Spleen (tissue), 11 donors: ENCODE measurements around the gene DCAF4L1. TPM values are rescaled to one million over a fixed set of nuclear protein-coding genes. Genes with fewer than 3 reads are reported as not detected.

Source experiments
- DNase-seq: peaks from one replicate; pipeline ENCODE4 v3.0.0-alpha.2; 2020
- H3K27ac ChIP-seq, 8 donors: fragments of 200-600 bp; sonication (generic) in 7 of 8; 1 replicate in 4 of 8; 2 replicates in 4 of 8; pipeline versions ENCODE4 v1.5.0 to v1.8.0; 2016 to 2021; ENCODE audit warnings: inconsistent platforms in 4 of 8, mild to moderate bottlenecking in 4 of 8, moderate library complexity in 1 of 8
- H3K27me3 ChIP-seq, 7 donors: fragments of 200-600 bp; sonication (generic) in 6 of 7; replicated peaks in 1 of 7; 1 replicate in 4 of 7; 2 replicates in 3 of 7; pipeline versions ENCODE4 v1.5.0 to v1.8.0; 2016 to 2021; ENCODE audit warnings: inconsistent platforms in 3 of 7, mild to moderate bottlenecking in 1 of 7
- H3K36me3 ChIP-seq, 6 donors: fragments of 200-600 bp; sonication (generic) in 5 of 6; 1 replicate in 4 of 6; 2 replicates in 2 of 6; pipeline versions ENCODE4 v1.5.0 to v1.8.0; 2016 to 2021; ENCODE audit warnings: inconsistent platforms in 2 of 6
- H3K4me1 ChIP-seq, 6 donors: fragments of 200-600 bp; sonication (generic) in 5 of 6; 1 replicate in 3 of 6; 2 replicates in 3 of 6; pipeline versions ENCODE4 v1.5.0 to v1.8.0; 2016 to 2021; ENCODE audit warnings: inconsistent platforms in 3 of 6
- H3K4me3 ChIP-seq, 8 donors: fragments of 200-600 bp; sonication (generic) in 7 of 8; 1 replicate in 4 of 8; 2 replicates in 4 of 8; pipeline versions ENCODE4 v1.5.0 to v1.8.0; 2016 to 2021; ENCODE audit warnings: inconsistent platforms in 4 of 8, mild to moderate bottlenecking in 4 of 8, moderate library complexity in 2 of 8
- H3K9me3 ChIP-seq, 8 donors: fragments of 200-600 bp; sonication (generic) in 7 of 8; 1 replicate in 4 of 8; 2 replicates in 4 of 8; pipeline versions ENCODE4 v1.5.0 to v1.8.0; 2016 to 2021; ENCODE audit warnings: inconsistent platforms in 4 of 8
- POLR2A ChIP-seq, 3 donors: fragments of 450-650 bp; IDR thresholded peaks; one replicate each; pipeline ENCODE4 v1.5.1; 2017; ENCODE audit warnings: antibody characterized with exemption in 3 of 3, mild to moderate bottlenecking in 1 of 3
- POLR2AphosphoS5 ChIP-seq, 3 donors: sonication (generic); formaldehyde crosslinking; IDR thresholded peaks; one replicate each; pipeline ENCODE4 v1.5.1; 2017; ENCODE audit warnings: antibody characterized with exemption in 3 of 3
- WGBS, 5 donors: extraction: QIAGEN DNeasy Blood & Tissue Kit in 3 of 5; methylation state at CpG; one replicate each; pipeline versions ENCODE4 v1.1.5 to v1.1.7; 2013 to 2018; 5-methylcytosine and 5-hydroxymethylcytosine counted together
- intact Hi-C: fragments of 100-400 bp; cut with DNase I; formaldehyde crosslinking; loops from one replicate; pipeline ENCODE4 v1.15.0; 2023; ENCODE audit warnings: low total_unique reads
- polyA plus RNA-seq, 3 donors: library from polyadenylated mRNA; stranded (reverse); fragments of 200-250 nt; gene quantifications; one replicate each; pipeline ENCODE4 v1.2.1, GENCODE V29; 2013
- total RNA-seq, 7 donors: library from RNA; depleted of rRNA in 3 of 7; stranded (reverse); fragments of >200 nt in 3 of 7; fragmentation: NEBNext Ultra II Directional in 4 of 7; extraction: Animal tissue kit (Norgen Biotek cat#: 25700) in 4 of 7; gene quantifications; one replicate each; pipeline versions ENCODE4 v1.1.0 to v1.2.1, GENCODE V29; 2016 to 2021
- TF ChIP-seq, protein P1 (sequence below), 11 experiments: fragments of 200-600 bp in 7 of 11; fragments of 450-650 bp in 4 of 11; sonication (generic) in 4 of 11; IDR thresholded peaks in 8 of 11; conservative IDR thresholded peaks in 3 of 11; 1 replicate in 7 of 11; 2 replicates in 4 of 11; pipeline versions ENCODE4 v1.4.0 to v1.8.0; 2016 to 2021; ENCODE audit warnings: antibody characterized with exemption in 11 of 11, inconsistent platforms in 4 of 11, mild to moderate bottlenecking in 1 of 11
- donor health status: healthy with polysubstance abuse.
- donor health status: DM: no; HTN: no; CAD: no; lungs with moderate emphysema.
- donor health status: DM: no; HTN: no; CAD: no.
- donor health status: Bipolar disorder and iron deficiency.
- donor health status: healthy.
- donor health status: DM: no; HTN: no; CAD: no.
- donor health status: DM: yes; HTN: yes; CAD: no.

DCAF4L1 gene
- total and polyA plus RNA-seq, 10 donors, result 0.15 to 2.5 (median 0.49) TPM

DNA sequence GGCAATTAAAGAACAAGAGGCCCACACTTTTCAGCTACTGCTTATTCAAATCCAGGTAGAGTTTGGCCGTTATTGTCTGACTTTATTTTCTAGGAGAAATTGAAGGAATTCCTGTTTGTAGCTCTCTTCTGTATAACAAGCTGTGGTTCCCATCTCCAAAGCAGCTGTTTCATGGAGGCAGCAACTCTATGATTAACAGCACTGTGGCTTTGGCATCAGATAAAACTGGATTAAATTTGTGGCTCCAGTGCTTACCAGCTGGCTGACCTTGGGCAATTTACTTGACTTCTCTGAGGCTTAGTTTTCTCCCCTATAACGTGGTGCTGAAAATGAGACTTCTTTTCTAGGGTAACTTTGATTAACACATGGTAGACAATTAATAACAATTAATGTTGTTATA lies 36.9 kb downstream of the DCAF4L1 start:
- no peak for TF ChIP-seq POLR2AphosphoS5 (IDR thresholded peaks at IDR 0.05)
- TF ChIP-seq, protein P1, sequence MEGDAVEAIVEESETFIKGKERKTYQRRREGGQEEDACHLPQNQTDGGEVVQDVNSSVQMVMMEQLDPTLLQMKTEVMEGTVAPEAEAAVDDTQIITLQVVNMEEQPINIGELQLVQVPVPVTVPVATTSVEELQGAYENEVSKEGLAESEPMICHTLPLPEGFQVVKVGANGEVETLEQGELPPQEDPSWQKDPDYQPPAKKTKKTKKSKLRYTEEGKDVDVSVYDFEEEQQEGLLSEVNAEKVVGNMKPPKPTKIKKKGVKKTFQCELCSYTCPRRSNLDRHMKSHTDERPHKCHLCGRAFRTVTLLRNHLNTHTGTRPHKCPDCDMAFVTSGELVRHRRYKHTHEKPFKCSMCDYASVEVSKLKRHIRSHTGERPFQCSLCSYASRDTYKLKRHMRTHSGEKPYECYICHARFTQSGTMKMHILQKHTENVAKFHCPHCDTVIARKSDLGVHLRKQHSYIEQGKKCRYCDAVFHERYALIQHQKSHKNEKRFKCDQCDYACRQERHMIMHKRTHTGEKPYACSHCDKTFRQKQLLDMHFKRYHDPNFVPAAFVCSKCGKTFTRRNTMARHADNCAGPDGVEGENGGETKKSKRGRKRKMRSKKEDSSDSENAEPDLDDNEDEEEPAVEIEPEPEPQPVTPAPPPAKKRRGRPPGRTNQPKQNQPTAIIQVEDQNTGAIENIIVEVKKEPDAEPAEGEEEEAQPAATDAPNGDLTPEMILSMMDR (IDR thresholded peaks at IDR 0.05 in 8 of 11, conservative IDR thresholded peaks at IDR 0.05 in 3 of 11), result no peak
- no peak for TF ChIP-seq POLR2A (IDR thresholded peaks at IDR 0.05)
- H3K27ac ChIP-seq, result no peak overlapping the region
- DNase-seq, result no peak
- H3K36me3 ChIP-seq, result peaks cover 0 to 53% (median 28%) of the 10 kb centered on the region in 6 donors
- intact Hi-C loops, result no loop called here
- H3K4me1 ChIP-seq, result no peaks in the 10 kb centered on the region
- no peaks in the 10 kb centered on the region for H3K9me3 ChIP-seq
- no peak overlapping the region for H3K4me3 ChIP-seq
- 89 to 99% (median 93%) methylated on average over 2 of the region's 2 CpGs for WGBS, 5 donors
- H3K27me3 ChIP-seq, result no peaks in the 10 kb centered on the region

Other genes starting within 250 kb of the DCAF4L1 start
- not detected for gene PHOX2B, start 233.0 kb upstream of the DCAF4L1 start, total RNA-seq
- under 1 TPM in 1 of 3 donors, not detected in 2; 0.03 TPM for gene PHOX2B, start 233.0 kb upstream of the DCAF4L1 start, polyA plus RNA-seq
- gene TMEM33, start 46.3 kb upstream of the DCAF4L1 start, total RNA-seq, result 10 to 100 TPM; 51.4 to 69.2 (median 55.7) TPM
- 1 to 10 TPM; 4.3 to 8.8 (median 5.8) TPM for gene TMEM33, start 46.3 kb upstream of the DCAF4L1 start, polyA plus RNA-seq
- gene SLC30A9, start 8.8 kb downstream of the DCAF4L1 start, total RNA-seq, result 10 to 100 TPM; 28.1 to 54.4 (median 35.0) TPM
- 10 to 100 TPM in 1 of 3 donors, 1 to 10 TPM in 2; 7.1 to 11.0 (median 8.5) TPM for gene SLC30A9, start 8.8 kb downstream of the DCAF4L1 start, polyA plus RNA-seq
- gene BEND4, start 170.9 kb downstream of the DCAF4L1 start, total RNA-seq, result 1 to 10 TPM; 3.7 to 8.3 (median 5.5) TPM
- gene BEND4, start 170.9 kb downstream of the DCAF4L1 start, polyA plus RNA-seq, result 1 to 10 TPM; 1.1 to 1.8 (median 1.5) TPM